ENCODE results near the gene CDC37. TPM values are rescaled to one million over a fixed set of nuclear protein-coding genes. Genes with fewer than 3 reads are reported as not detected.

CDC37 gene
- total and polyA plus RNA-seq, 2 experiments from 2014 or later: 183 to 280 TPM

- Histone ChIP-seq H4K20me1 (replicated peaks; ENCODE audit: insufficient read depth) (no peaks in the 10 kb centered on the region), H3K27ac (ENCODE audit: low read depth) (no peak overlapping the region), H2AFZ (no peak overlapping the region), H3K79me2 (replicated peaks; ENCODE audit: insufficient read depth) (no peaks in the 10 kb centered on the region), H3F3A (replicated peaks; ENCODE audit: low read depth) (peaks cover 22% of the 10 kb centered on the region; the same call in 1 of the 2 replicates), H3K4me2 (no peak overlapping the region), H3K4me1 (ENCODE audit: insufficient read depth) (peaks cover 22% of the 10 kb centered on the region), H3K27me3 (ENCODE audit: insufficient read depth) (peaks cover 97% of the 10 kb centered on the region), H3K9me2 (ENCODE audit: insufficient read depth) (no peaks in the 10 kb centered on the region), H3K4me3 (no peak overlapping the region), H3K36me3 (ENCODE audit: insufficient read depth) (no peaks in the 10 kb centered on the region)
- no peak overlapping the region for H3K4me3 Mint-ChIP-seq
- H3K36me3 Mint-ChIP-seq (ENCODE audit: low read depth): no peaks in the 10 kb centered on the region
- H3K27ac Mint-ChIP-seq: no peak overlapping the region
- no peak for ATAC-seq
- peaks cover 20% of the 10 kb centered on the region for H3K4me1 Mint-ChIP-seq
- DNase-seq (ENCODE audit: low spot score): no peak
- H3K9me3 Mint-ChIP-seq: no peaks in the 10 kb centered on the region
- H3K27me3 Mint-ChIP-seq (ENCODE audit: insufficient read depth, low read depth, poor library complexity): peaks cover 92% of the 10 kb centered on the region
- TF ChIP-seq, protein P1, sequence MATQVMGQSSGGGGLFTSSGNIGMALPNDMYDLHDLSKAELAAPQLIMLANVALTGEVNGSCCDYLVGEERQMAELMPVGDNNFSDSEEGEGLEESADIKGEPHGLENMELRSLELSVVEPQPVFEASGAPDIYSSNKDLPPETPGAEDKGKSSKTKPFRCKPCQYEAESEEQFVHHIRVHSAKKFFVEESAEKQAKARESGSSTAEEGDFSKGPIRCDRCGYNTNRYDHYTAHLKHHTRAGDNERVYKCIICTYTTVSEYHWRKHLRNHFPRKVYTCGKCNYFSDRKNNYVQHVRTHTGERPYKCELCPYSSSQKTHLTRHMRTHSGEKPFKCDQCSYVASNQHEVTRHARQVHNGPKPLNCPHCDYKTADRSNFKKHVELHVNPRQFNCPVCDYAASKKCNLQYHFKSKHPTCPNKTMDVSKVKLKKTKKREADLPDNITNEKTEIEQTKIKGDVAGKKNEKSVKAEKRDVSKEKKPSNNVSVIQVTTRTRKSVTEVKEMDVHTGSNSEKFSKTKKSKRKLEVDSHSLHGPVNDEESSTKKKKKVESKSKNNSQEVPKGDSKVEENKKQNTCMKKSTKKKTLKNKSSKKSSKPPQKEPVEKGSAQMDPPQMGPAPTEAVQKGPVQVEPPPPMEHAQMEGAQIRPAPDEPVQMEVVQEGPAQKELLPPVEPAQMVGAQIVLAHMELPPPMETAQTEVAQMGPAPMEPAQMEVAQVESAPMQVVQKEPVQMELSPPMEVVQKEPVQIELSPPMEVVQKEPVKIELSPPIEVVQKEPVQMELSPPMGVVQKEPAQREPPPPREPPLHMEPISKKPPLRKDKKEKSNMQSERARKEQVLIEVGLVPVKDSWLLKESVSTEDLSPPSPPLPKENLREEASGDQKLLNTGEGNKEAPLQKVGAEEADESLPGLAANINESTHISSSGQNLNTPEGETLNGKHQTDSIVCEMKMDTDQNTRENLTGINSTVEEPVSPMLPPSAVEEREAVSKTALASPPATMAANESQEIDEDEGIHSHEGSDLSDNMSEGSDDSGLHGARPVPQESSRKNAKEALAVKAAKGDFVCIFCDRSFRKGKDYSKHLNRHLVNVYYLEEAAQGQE (IDR thresholded peaks at IDR 0.05; ENCODE audit: unreplicated experiment): no peak
- TF ChIP-seq, protein P2, sequence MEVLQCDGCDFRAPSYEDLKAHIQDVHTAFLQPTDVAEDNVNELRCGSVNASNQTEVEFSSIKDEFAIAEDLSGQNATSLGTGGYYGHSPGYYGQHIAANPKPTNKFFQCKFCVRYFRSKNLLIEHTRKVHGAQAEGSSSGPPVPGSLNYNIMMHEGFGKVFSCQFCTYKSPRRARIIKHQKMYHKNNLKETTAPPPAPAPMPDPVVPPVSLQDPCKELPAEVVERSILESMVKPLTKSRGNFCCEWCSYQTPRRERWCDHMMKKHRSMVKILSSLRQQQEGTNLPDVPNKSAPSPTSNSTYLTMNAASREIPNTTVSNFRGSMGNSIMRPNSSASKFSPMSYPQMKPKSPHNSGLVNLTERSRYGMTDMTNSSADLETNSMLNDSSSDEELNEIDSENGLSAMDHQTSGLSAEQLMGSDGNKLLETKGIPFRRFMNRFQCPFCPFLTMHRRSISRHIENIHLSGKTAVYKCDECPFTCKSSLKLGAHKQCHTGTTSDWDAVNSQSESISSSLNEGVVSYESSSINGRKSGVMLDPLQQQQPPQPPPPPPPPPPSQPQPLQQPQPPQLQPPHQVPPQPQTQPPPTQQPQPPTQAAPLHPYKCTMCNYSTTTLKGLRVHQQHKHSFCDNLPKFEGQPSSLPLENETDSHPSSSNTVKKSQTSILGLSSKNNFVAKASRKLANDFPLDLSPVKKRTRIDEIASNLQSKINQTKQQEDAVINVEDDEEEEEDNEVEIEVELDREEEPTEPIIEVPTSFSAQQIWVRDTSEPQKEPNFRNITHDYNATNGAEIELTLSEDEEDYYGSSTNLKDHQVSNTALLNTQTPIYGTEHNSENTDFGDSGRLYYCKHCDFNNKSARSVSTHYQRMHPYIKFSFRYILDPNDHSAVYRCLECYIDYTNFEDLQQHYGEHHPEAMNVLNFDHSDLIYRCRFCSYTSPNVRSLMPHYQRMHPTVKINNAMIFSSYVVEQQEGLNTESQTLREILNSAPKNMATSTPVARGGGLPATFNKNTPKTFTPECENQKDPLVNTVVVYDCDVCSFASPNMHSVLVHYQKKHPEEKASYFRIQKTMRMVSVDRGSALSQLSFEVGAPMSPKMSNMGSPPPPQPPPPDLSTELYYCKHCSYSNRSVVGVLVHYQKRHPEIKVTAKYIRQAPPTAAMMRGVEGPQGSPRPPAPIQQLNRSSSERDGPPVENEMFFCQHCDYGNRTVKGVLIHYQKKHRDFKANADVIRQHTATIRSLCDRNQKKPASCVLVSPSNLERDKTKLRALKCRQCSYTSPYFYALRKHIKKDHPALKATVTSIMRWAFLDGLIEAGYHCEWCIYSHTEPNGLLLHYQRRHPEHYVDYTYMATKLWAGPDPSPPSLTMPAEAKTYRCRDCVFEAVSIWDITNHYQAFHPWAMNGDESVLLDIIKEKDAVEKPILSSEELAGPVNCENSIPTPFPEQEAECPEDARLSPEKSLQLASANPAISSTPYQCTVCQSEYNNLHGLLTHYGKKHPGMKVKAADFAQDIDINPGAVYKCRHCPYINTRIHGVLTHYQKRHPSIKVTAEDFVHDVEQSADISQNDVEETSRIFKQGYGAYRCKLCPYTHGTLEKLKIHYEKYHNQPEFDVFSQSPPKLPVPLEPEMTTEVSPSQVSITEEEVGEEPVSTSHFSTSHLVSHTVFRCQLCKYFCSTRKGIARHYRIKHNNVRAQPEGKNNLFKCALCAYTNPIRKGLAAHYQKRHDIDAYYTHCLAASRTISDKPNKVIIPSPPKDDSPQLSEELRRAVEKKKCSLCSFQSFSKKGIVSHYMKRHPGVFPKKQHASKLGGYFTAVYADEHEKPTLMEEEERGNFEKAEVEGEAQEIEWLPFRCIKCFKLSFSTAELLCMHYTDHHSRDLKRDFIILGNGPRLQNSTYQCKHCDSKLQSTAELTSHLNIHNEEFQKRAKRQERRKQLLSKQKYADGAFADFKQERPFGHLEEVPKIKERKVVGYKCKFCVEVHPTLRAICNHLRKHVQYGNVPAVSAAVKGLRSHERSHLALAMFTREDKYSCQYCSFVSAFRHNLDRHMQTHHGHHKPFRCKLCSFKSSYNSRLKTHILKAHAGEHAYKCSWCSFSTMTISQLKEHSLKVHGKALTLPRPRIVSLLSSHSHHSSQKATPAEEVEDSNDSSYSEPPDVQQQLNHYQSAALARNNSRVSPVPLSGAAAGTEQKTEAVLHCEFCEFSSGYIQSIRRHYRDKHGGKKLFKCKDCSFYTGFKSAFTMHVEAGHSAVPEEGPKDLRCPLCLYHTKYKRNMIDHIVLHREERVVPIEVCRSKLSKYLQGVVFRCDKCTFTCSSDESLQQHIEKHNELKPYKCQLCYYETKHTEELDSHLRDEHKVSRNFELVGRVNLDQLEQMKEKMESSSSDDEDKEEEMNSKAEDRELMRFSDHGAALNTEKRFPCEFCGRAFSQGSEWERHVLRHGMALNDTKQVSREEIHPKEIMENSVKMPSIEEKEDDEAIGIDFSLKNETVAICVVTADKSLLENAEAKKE (CRISPR knock-in tag; IDR thresholded peaks at IDR 0.05): no peak
- TF ChIP-seq STAT1 (IDR thresholded peaks at IDR 0.05; ENCODE audit: unreplicated experiment): no peak
- TF ChIP-seq NANOG (IDR thresholded peaks at IDR 0.05; ENCODE audit: borderline replicate concordance): no peak
- no peak for TF ChIP-seq ETS1 (IDR thresholded peaks at IDR 0.05)
- TF ChIP-seq EZH2 (IDR thresholded peaks at IDR 0.05; ENCODE audit: low read depth, unreplicated experiment): no peak
- no peak for TF ChIP-seq CREB1 (CRISPR knock-in tag; IDR thresholded peaks at IDR 0.05; ENCODE audit: low read depth)
- TF ChIP-seq JUNB (IDR thresholded peaks at IDR 0.05; ENCODE audit: unreplicated experiment): no peak
- TF ChIP-seq CTCF (conservative IDR thresholded peaks at IDR 0.05; ENCODE audit: low read depth in 2 of 2): no peak
- no peak for TF ChIP-seq EZH2phosphoT487 (IDR thresholded peaks at IDR 0.05; ENCODE audit: unreplicated experiment)
- no peak for TF ChIP-seq POLR2AphosphoS5 (IDR thresholded peaks at IDR 0.05; ENCODE audit: low read depth)
- TF ChIP-seq ZNF331 (CRISPR knock-in tag; IDR thresholded peaks at IDR 0.05; ENCODE audit: low read depth): no peak
- no peak for TF ChIP-seq ZNF114 (CRISPR knock-in tag; IDR thresholded peaks at IDR 0.05)
Measured at GRCh38 chr19:10422846-10423245, 19.5 kb upstream of the CDC37 start.
